HTR-8/SVneo (cell line): Measurements from ENCODE around the gene GNLY.
"Not testable (repeated sequence)": the region's sequence is repeated elsewhere in the genome, so short reads cannot be mapped to it uniquely, and the experiment has no call there.

Experiments used
- DNase-seq: peaks from one replicate; pipeline ENCODE4 v3.0.0; 2011; ENCODE audit warnings: low spot score, mixed read lengths; ENCODE audit not compliant: insufficient read length
- FAIRE-seq: peaks from 2 replicates; lab custom pipeline; 2011; peaks lifted over from hg19 to GRCh38; lab: Jason Lieb, UNC

Gene GNLY

GRCh38 chr2:85663594-85664565 is 30.3 kb upstream of the GNLY start:
- peak; percentile 33 for FAIRE-seq
- DNase-seq: no peak

GRCh38 chr2:85665264-85665937 is 28.8 kb upstream of the GNLY start:
- DNase-seq (no peak), FAIRE-seq (no peak)

- FAIRE-seq: peak; percentile 86
- DNase-seq: no peak
Measured at GRCh38 chr2:85666016-85666415, 28.1 kb upstream of the GNLY start.

- DNase-seq: no peak
- no peak for FAIRE-seq
Measured at GRCh38 chr2:85666435-85667316, 27.5 kb upstream of the GNLY start.

GRCh38 chr2:85667561-85668008 is 26.6 kb upstream of the GNLY start:
- no peak for DNase-seq
- no peak for FAIRE-seq

- no peak for DNase-seq
- FAIRE-seq: no peak
Measured at GRCh38 chr2:85668009-85668856, 25.9 kb upstream of the GNLY start, which contains the start of gene SFTPB. Gene SFTPB, minus strand, starts transcription at chr2:85668199. Its CDS starts 16 bp downstream, at chr2:85668183.

GRCh38 chr2:85668857-85669142 is 25.4 kb upstream of the GNLY start:
- FAIRE-seq (no peak), DNase-seq (no peak)

GRCh38 chr2:85669549-85669948 is 24.6 kb upstream of the GNLY start:
- DNase-seq: no peak
- no peak for FAIRE-seq

GRCh38 chr2:85670416-85670815 is 23.7 kb upstream of the GNLY start:
- not testable (repeated sequence) for DNase-seq, FAIRE-seq

GRCh38 chr2:85672456-85672855 is 21.7 kb upstream of the GNLY start:
- no peak for DNase-seq
- FAIRE-seq: no peak

- DNase-seq (no peak), FAIRE-seq (no peak)
Measured at GRCh38 chr2:85673716-85674375, 20.3 kb upstream of the GNLY start.

GRCh38 chr2:85674417-85674816 is 19.7 kb upstream of the GNLY start:
- FAIRE-seq: peak; percentile 33

GRCh38 chr2:85675427-85675826 is 18.7 kb upstream of the GNLY start:
- FAIRE-seq (no peak), DNase-seq (no peak)

More at GRCh38 chr2:85674417-85674816, 19.7 kb upstream of the GNLY start:
- no peak for DNase-seq

GRCh38 chr2:85675866-85676548 is 18.2 kb upstream of the GNLY start:
- DNase-seq (no peak), FAIRE-seq (no peak)

- no peak for DNase-seq
- no peak for FAIRE-seq
Measured at GRCh38 chr2:85678377-85678776, 15.8 kb upstream of the GNLY start.

- FAIRE-seq (peak; percentile 92), DNase-seq (peak; percentile 90)
Measured at GRCh38 chr2:85678794-85679672, 15.1 kb upstream of the GNLY start.

GRCh38 chr2:85680707-85681371 is 13.3 kb upstream of the GNLY start:
- peak; percentile 48 for FAIRE-seq
- no peak for DNase-seq
